OCI-M2 (cell line): ENCODE data around the gene CLDN11.

Source experiments
- DNase-seq: peaks from one replicate; lab custom pipeline; 2025; ENCODE audit not compliant: unreplicated experiment; lab: John Stamatoyannopoulos, UW

CLDN11 gene

DNA sequence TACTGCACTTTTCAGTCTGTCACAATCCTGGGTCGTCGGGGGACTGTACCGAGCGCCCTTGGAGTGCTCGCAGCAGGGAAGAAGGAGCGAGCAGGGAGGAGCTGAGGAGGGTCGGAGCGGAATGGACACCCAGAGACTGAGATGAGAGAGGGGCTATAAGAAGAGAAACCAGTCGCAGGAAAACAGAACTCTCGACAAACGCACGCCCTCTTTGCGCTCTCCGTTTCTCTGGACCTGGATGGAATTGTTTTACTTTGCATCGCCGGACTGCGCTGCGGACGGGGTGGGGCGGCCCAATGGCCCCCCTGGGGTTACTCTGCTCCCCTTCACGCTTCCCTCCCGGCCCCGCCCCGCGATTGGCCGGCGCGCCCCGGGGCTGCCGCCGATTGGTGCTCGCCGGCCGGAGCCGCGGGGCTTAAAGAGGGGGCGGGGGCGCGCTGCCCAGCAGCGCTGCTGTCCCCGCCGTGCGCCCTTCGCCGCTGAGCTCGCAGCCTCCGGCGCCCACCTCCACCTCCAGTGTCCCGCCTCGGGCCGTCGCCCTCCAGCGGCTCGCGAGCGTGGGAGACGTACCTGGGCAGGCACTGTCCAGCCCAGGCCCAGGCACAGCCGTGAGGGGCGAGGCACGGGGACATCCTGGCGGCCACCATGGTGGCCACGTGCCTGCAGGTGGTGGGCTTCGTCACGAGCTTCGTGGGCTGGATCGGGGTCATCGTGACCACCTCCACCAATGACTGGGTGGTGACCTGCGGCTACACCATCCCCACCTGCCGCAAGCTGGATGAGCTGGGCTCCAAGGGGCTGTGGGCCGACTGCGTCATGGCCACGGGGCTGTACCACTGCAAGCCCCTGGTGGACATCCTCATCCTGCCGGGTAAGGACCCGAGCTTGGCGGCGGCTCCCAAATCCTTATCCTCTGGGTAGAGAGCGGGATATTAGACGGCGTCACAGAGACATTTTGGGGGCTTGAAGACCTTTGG, at the start of gene CLDN11:
Gene CLDN11 (plus strand): TSS at position 447 of the 977 bp plus-strand sequence. CDS start 199 bp downstream, at position 646.
- DNase-seq, result no peak

DNA sequence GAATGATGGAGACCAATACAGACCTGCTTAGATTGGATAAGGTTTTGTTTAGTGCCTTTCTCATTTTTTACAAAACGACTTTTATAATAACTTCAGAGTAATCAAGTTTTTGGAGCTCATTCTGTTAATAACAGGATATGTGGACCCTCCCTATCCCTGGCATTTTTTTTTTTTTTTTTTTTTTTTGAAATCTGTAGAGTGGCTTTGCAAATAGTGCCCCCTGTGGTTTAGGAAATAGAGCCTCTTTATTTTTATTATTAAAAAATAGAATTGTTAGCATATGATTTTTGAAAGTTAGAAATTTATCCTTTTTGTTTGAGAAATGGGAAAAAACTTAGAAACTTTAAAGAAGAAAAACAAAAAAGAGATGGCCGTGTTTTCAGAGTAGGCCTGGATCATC, 49.7 kb upstream of the CLDN11 start:
- DNase-seq, result no peak

DNA sequence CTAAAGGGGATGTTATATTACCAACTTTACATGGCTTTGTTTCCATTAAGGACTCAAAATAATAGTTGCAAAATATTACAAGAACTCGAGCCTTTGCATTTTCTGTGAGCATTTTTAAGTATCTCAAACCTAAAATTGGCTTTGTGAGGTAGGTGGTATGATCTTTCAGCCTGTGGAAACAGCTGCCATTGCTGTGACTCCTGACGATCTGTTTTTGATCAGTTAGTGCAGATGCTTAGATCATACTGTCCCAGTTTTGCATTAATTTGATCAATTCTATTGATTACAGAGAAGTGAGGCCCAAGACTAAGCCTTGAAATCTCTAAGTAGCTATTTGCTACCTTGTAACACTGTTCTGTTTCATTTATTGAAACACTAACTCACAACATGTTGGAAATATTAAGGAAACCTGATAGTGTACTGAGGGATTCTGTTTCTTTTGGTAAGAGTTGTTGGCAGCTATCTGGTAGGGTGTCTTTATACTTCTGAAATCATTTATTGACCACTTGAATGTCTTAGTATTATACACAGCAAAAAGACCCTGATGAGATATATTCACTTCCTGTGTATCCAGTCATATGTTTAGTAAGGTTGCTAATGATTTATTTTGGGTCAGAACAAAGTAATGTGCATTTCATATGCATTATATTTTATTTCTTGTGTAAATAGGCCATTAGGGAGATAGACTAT, 46.3 kb upstream of the CLDN11 start:
- no peak for DNase-seq

DNA sequence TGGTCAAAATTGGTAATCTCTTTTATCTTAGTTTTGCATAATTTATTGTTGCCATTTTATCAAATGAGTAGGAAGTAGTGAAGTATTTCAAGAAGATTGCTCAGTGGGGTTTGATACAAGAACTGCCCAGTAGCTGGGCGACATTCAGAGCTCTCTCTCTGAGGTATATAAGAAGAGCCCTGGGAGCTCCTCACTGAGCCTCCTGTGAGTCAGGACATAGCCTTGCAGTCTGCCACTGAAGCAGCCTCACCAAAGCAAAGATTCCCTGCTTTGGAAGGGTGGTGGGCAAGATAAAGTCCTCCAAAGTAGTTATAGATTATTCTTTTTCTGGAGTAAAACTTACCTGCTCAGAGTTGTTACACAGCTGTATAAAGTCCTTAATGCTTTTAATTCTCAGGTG, 35.1 kb upstream of the CLDN11 start:
- no peak for DNase-seq

DNA sequence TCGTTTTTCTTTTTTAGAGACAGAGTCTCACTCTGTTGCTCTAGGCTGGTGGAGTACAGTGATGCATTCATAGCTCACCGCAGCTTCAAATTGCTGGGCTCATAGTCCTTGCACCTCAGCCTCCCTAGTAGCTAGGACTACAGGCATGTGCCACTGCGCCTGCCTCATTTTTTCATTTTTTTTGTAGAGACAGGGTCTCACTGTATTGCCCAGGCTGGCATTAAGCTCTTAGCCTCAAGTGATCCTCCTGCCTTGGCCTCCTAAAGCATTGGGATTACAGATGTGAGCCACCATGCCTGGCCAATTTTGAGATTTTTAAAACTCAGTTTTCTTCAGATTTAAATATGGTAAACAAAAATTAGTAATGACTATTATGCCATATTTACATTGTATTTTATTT, 32.2 kb upstream of the CLDN11 start:
- DNase-seq, result no peak

DNA sequence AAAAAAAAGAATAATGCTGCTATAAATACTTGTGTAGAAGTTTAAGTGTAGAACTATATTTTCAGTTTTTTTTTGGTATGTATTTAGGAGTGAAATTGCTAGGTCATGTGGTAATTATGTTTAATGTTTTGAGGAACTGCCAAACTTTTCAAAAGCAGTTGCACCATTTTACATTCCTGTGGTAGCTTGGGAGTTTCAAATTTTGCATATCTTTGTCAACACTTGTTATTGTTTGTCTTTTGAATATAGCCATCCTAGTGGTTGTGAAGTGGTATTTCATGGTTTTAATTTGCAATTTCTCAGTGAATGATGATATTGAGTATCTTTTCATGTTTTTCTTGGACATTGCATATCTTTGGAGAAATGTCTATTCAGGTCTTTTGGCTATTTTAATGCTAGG, 30.7 kb upstream of the CLDN11 start:
- no peak for DNase-seq

DNA sequence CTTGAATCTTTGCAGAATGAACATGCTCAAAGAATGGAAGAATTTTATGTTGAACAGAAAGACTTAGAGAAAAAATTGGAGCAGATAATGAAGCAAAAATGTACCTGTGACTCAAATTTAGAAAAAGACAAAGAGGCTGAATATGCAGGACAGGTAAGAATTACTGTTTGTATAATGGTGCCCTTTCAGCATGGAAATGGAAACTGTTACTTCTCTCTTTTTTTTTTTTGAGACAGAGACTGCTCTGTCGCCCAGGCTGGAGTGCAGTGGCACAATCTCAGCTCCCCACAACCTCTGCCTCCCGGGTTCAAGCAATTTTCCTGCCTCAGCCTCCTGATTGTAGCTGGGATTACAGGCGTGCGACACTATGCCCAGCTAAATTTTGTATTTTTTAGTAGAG, 27.6 kb upstream of the CLDN11 start:
- DNase-seq, result no peak

DNA sequence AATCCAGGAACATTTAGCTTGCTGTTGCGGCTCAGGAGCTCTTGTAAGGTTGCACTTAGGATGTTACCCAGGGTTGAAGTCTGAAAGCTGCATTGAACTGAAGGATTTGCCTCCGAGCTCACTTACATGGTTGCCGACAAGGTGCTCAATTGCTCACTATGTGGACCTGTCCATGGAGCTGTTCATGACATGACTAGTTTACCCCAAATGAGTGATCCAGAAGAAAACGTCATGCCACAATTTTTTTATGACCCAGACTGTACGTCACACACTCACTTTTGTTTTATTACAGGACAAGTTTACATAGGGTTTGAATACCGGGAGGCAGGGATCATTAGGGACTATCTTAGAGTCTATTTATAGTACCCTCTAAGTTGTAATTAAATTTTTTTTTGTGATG, 21.0 kb upstream of the CLDN11 start:
- no peak for DNase-seq

DNA sequence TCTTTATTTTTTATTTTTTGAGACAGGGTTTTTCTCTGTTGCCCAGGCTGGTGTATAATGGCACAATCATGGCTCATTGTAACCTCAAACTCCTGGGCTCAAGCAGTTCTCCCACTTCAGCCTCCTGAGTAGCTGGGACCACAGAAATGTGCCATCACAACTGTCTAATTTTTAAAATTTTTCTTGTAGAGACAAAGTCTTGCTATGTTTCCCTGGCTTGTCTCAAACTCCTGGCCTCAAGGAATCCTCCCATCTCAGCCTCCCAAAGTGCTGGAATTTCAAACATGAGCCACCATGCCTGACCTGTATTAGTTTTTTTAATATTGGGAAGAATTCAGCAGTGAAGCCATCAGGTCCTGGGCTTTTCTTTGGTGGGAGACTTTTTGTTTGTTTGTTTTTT, 13.6 kb upstream of the CLDN11 start:
- no peak for DNase-seq

DNA sequence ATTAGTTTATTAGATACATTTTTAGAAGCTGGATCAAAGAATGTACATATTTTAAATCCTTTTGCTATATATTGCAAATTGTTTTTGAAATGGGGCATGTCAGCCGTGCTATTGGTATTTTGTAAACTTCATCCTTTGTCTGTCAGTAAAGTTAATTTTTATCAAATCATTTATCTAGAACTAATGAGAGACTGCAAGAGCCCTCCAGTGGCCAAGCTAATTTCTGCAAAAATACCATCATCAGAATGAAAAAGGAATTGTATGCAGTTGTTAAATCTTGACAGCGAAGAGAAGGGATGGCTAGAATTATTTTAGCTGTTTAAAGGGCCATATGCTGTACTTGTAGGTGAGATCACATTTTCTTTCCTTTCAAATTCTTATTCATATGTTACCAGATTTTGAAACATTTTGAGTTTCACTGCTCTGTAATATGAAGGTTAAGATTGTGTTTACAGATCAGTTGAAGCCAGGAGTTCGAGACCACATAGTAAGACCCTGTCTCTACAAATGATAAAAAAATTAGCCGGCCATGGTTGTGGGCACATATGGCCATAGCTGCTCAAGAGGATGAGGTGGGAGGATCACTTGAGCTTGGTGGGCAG, 8.1 kb upstream of the CLDN11 start:
- DNase-seq, result no peak

DNA sequence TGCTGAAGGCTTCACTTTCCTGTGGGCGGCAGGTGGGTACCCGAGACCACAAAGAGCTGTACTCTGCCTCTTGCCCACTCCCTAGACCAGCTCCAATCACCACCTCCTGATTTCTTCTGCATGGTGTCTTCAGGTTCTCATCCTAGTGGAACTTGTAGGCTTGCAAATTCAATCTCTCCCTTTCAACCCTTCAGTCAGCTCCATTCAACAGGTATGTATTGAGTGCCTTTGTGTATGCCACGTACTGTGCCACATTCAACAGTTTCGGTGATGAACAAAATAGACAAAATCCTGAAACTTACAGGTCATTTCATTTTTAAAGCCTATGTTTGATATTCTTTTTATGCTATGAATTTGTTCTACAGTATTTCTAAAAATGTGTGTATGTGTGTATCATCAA, 5.4 kb upstream of the CLDN11 start:
- no peak for DNase-seq

DNA sequence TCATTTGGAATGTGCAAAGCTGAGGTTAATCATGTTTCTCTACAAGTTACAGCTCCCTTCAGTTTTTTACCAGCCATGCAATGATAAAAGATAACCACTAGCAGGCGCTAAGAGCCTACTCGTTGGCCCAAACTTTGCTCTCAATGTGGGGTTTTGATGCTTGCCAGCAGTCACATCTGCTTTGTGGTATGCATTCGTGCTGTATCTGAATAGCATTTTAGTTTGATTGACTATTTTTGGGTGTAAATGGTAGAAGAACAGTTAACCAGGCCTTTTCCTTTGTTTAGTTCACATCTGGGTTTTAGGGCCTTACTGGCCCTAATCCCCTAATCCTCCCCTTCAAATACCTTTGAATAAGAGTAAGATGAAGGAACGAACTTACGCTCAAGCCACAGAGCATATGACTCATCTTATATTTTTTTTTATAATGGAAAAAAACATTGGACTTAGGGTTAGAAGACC, 4.4 kb upstream of the CLDN11 start:
- DNase-seq, result peak; percentile 21

DNA sequence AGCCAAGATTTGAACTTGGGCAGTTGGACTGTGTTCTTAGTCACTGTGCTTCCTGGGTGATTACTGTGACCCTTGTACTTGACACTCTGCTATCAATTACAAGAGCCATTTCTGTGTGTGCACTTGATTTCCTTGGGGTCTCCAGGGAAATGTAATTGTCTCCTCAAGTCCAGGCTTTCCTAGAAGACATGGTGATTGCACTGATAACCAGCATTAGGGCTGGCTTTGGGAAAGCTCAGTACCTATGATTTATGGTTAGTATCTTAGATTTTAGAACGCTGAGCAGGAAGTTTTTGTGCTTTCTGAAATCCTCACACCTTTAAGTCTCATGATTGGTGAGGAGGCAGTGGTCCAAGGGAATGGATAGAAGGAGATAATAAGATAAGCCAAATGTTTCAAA, 1.6 kb upstream of the CLDN11 start:
- DNase-seq, result no peak

DNA sequence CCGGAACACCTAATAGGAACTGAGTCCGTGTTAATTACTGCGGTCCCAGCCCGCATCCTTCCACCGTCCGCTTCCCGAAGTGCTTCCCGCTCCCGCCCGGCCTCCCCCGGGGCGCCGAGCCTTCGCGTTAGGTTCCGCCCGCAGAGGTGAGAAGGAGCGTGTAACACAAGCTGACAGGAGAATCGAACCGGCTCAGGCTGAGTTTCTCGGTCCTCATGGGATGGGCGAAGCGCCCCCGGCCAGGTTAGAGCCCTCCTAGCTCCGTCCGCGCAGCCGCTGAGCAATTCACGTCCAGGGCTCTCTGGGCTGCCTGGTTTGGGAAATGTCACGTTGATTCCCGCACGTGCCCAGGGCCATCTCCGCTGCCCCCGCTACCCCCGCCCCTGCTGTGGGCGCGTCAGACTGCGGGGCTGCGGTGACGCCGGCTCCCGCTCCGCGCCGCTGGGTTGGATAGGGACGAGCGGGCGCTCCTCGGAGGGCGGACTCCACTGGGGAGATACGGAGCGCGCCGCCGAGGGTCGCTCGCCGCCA, 954 bp downstream of the CLDN11 start:
- no peak for DNase-seq

DNA sequence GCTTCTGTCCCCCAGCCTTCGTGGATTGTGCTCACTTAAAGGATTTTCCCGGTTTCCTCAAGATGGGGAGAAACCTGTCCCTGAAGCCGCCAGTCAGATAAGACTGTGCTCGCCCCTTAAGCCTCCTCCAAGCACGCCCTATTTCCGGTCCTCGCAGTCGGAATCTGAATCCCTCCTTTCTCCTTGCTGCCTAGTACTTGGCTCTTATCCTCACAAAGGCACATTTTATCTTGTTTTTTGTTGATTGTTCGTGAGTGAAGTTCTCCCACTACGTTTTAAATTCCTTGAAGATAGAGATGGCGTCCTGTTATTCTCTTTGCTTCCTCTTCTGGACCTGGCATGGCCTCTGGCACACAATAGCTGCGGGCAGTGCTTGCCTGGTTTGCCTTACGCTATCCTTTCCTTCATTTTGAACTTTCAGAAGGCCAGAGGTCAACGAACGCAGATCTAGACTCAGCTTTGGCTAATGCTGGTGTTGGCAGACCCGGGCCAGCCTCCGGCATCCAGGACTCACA, 1.7 kb downstream of the CLDN11 start:
- DNase-seq, result no peak

DNA sequence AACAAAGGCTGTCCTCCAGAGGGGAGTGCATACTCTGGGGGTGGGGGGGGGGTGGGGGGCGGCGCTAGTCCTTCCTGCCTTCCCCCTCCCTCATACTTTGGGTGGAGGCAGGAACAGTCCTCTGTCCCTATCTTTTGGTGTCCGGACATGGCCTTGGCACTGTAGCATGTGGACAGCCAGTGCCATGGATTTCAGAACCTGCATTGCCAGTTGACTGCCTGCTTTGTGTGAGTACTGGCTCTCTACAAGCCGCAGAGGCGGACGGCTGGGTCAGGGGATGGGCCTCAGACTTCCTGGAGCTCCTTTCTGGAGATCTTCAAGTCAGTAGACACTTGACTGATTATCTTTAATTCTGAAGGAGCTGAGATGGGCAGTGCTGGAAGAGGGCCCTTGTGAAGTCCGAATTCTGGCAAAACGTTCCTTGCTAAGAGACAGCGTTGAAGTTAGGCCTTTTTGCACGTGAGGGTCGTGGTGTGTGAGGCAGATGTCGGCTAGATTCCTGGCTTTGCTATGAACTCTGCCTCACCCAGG, 2.5 kb downstream of the CLDN11 start:
- DNase-seq, result no peak

DNA sequence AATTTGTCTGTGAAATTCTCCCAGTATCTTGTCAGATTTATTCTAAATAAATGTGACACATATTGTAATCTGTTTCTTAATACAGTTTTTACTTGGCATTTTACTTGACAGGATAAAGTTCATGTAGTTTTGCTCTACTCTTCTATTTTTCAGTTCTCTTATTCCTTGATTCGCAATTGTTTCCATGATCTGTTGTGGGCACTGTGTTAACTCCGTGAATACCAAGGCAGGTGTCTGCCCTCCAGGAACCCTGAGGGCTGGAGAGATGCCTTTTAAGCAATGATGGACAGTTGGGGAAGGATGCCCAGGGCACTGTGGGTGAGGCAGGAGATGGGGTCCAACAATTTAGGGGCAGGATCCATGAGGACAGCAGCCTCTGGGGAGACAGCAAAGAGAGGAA, 3.1 kb downstream of the CLDN11 start:
- DNase-seq, result no peak

DNA sequence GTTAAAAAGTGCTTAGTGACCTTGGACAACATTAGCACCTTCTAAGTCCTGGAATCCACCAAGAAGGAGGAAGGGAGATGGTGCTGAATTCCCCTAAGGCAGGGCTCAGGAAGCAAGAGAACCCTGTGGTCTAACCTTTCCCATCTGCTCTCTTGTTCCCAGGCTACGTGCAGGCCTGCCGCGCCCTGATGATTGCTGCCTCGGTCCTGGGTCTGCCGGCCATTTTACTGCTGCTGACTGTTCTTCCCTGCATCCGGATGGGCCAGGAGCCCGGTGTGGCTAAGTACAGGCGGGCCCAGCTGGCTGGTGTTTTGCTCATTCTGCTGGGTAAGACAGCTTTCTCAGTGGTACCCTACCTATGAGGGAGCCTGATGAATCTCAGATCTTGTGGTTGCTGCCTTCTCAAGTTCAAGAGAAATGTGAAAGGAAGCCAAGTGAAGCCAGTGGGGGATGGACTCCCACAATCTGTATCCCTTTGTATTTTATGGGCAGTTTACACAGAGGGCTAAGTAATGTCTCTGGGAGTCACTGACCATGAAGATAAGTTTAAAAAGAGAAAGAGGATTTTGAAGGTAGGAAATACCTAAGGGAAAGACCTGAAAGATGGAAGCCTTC, 4.4 kb downstream of the CLDN11 start:
- no peak for DNase-seq

DNA sequence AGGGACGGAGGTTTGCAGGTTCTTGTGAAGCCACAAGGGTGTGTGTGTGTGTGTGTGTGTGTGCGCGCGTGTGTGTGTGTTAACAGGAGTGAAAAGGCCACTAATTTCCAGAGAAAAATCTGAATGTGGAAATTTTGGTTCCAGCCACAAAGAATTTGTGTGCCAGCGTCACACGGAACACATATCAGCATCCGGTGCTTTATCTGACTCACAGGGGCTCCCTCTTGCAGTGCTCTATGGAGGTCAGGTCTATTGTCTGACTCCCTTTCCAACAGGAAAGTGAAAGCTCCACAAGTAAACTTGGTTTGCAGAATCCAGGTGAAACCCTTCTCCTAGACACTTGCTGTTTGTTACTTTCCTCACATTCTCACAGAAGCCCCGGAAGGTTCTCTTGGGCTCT, 6.2 kb downstream of the CLDN11 start:
- no peak for DNase-seq

DNA sequence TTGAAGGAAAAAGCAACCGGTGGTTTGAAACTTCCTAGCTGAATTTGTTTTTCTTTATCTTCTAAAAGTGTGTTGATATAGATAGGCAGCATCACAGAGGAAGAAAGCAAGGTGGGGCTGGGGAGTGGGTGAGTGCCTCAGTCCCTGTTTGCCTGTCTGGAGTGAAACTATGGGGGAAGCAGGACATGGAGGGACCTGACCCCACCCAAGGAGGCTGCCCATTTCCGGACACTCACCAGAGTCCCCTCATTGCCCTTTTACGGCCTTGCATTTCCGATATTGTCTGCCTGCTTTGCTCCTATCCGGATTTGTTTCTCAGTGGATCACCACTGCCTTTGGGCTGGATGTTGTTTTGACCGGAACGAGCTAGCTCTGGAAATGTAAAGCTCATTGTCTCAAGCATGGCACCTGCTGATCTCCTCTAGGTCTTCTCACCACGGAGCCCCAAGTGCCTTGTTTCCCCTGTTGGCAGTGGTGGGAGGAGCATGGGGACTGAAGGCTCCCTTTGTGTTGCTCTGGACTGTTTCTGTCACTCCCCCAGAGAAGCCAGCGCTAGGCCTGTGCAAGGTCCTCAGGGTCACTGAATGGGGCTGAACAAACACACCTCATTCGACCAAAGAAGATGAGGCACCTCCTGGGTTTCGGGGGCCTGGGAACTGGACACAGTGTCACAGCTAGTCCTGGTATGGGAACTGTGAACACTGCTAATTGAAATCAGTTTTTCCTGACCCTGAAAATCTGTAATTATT, 7.0 kb downstream of the CLDN11 start:
- DNase-seq, result no peak
